BE2C (cell line): ENCODE results near the gene PRR30.

Experiments
- DNase-seq: peaks from one replicate; pipeline ENCODE4 v3.0.0-alpha.2; 2020
- H3K27me3 ChIP-seq: fragments of 250-450 bp; sonication (Bioruptor Pico); 2 replicates; pipeline ENCODE4 v1.5.1; 2020; ENCODE audit warnings: mild to moderate bottlenecking
- H3K36me3 ChIP-seq: fragments of 250-450 bp; sonication (Bioruptor Pico); 2 replicates; pipeline ENCODE4 v1.5.1; 2020; ENCODE audit warnings: mild to moderate bottlenecking
- H3K4me1 ChIP-seq: fragments of 250-450 bp; sonication (Bioruptor Pico); 2 replicates; pipeline ENCODE4 v1.5.1; 2020
- H3K4me3 ChIP-seq: 2 replicates; pipeline ENCODE4 v1.5.1; 2011; ENCODE audit warnings: low read depth, low read length
- H3K9me3 ChIP-seq: fragments of 250-450 bp; sonication (Bioruptor Pico); 2 replicates; pipeline ENCODE4 v1.5.1; 2020
- TF ChIP-seq, protein P1 (sequence below): IDR thresholded peaks from 2 replicates; pipeline ENCODE4 v1.5.1; 2012; ENCODE audit warnings: mild to moderate bottlenecking, low read depth, low read length

The PRR30 gene

GRCh38 chr2:27093430-27094352 lies 45.5 kb downstream of the PRR30 start:
- DNase-seq, result no peak
- Histone ChIP-seq H3K4me3 (no peak overlapping the region), H3K9me3 (no peaks in the 10 kb centered on the region), H3K36me3 (no peaks in the 10 kb centered on the region), H3K27me3 (no peaks in the 10 kb centered on the region), H3K4me1 (peaks cover 6% of the 10 kb centered on the region)
- TF ChIP-seq, protein P1, sequence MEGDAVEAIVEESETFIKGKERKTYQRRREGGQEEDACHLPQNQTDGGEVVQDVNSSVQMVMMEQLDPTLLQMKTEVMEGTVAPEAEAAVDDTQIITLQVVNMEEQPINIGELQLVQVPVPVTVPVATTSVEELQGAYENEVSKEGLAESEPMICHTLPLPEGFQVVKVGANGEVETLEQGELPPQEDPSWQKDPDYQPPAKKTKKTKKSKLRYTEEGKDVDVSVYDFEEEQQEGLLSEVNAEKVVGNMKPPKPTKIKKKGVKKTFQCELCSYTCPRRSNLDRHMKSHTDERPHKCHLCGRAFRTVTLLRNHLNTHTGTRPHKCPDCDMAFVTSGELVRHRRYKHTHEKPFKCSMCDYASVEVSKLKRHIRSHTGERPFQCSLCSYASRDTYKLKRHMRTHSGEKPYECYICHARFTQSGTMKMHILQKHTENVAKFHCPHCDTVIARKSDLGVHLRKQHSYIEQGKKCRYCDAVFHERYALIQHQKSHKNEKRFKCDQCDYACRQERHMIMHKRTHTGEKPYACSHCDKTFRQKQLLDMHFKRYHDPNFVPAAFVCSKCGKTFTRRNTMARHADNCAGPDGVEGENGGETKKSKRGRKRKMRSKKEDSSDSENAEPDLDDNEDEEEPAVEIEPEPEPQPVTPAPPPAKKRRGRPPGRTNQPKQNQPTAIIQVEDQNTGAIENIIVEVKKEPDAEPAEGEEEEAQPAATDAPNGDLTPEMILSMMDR, result no peak

DNA sequence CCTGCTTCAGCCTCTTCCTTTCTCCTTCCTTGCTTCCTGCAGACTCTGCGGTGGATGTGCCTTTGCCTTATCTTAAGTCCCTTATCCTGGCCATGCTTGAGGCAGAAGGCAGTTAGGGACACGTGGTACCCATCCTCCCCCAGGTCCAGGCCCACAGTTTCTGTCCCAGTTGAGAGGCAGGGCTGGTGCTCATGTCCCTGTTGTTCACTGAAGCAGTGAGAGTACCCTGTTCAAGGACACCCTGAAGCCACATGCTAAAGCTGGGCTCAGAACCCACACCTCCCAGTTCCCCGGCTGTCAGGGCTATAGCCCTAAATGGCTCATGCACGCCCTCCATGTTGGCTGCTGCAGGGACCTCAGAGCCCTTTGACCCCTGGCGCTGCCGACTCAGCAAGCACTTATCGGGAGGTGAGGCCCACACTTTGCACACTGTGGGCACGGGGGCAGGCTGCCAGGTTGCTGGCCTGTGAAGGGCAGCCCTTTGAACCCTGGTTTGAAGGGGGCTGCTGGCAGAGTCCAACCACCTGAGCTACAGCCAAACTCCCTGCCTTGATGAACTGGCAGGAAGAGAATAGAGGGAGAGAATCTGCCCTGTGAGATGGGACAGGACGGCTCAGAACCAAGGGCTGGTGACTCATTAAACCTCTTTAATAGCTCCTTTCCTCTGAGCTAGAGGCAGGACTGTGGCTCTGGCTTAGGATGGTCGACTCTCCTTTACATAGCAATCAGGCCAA lies 46.3 kb downstream of the PRR30 start:
- no peak for DNase-seq
- TF ChIP-seq, protein P1, result no peak
- H3K4me3 ChIP-seq, result no peak overlapping the region
- H3K4me1 ChIP-seq, result peaks cover 6% of the 10 kb centered on the region
- no peaks in the 10 kb centered on the region for H3K9me3 ChIP-seq
- no peaks in the 10 kb centered on the region for H3K36me3 ChIP-seq
- no peaks in the 10 kb centered on the region for H3K27me3 ChIP-seq

DNA sequence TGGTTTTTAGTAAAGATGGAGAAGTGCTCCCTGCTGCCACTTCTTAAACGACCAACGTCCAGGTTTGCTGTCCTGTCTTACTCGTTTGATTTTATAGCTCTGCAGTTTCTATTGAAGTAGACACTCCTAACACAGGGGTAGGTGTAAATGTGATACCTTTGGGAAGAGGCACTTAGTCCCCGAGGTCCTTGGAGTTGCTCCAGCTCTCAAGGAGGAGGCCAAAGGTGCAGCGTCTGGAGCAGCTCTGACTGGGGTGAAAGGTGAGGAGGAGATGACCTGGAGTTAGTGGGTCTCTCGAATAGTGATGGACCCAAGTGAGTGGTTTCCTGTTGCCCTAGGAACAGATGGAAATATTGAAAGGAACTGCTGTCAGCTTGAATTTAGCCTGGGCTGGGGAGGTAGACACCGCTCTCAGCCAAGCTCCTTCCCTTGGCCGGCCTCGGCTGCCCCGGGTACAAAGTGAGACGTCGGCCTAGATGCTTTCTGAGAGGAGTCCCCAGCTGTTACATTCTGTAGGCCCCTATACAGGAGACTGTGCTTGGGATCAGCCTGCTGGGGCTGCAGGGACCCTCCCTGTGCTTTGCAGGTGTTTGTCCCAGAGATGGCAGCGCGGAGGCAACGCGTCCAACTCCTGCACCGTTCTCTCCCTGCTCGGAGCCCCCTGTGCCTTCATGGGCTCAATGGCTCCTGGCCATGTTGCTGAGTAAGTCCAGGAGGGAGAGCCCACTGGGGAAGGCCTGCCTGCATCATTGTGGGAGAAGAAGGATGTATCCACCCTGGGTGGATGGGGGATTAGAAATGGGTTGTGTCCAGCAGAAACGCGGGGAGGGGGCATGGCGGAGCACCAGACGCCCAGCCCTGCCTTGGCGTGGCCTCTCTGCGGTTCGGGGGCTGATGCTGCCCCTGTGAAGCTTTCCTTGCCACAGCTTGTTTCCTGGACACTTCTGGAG lies 47.2 kb downstream of the PRR30 start:
- Histone ChIP-seq H3K36me3 (no peaks in the 10 kb centered on the region), H3K4me3 (no peak overlapping the region), H3K9me3 (no peaks in the 10 kb centered on the region), H3K4me1 (peaks cover 7% of the 10 kb centered on the region), H3K27me3 (no peaks in the 10 kb centered on the region)
- TF ChIP-seq, protein P1, result no peak
- DNase-seq, result no peak

GRCh38 chr2:27089111-27089954 lies 49.9 kb downstream of the PRR30 start:
- H3K4me3 ChIP-seq, result no peak overlapping the region
- TF ChIP-seq, protein P1, result no peak
- H3K27me3 ChIP-seq, result no peaks in the 10 kb centered on the region
- no peaks in the 10 kb centered on the region for H3K9me3 ChIP-seq
- DNase-seq, result no peak
- peaks cover 3% of the 10 kb centered on the region; the same call in 1 of the 2 replicates for H3K4me1 ChIP-seq
- H3K36me3 ChIP-seq, result no peaks in the 10 kb centered on the region

DNA sequence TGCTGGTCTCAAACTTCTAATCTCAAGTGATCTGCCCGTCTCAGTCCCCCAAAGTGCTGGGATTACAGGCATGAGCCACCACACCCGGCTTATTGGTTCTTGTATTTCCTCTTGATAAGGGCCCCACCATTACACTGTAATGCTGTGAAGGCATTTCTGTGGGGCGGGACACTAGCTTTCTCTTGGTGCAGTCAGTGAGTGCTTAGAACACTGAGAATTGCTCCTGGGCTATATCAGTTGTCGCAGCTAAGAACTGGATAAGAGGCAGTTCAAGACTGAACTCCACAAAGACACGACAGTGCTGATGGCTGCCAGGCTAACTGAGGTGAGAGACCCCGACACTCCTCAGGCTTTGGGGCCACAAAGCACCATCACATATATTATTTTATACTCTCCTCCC lies 50.6 kb downstream of the PRR30 start:
- Histone ChIP-seq H3K9me3 (no peaks in the 10 kb centered on the region), H3K4me1 (peaks cover 3% of the 10 kb centered on the region; the same call in 1 of the 2 replicates), H3K4me3 (no peak overlapping the region), H3K36me3 (no peaks in the 10 kb centered on the region; the same call in 1 of the 2 replicates), H3K27me3 (no peaks in the 10 kb centered on the region)
- no peak for DNase-seq
- TF ChIP-seq, protein P1, result no peak
